SK-N-SH (cell line): ENCODE measurements around the gene HIPK3. TPM values are rescaled to one million over a fixed set of nuclear protein-coding genes. Genes with fewer than 3 reads are reported as not detected.

Experiments
- CTCF ChIA-PET: fragments of 300-600, 350-600 bp; formaldehyde crosslinking; extraction: SDS; loops from one replicate; lab custom pipeline; 2021; lab: Yijun Ruan, JAX
- POLR2A ChIA-PET: fragments of 350-600 bp; sonication (Branson Sonifier 250); formaldehyde crosslinking; extraction: SDS; loops from one replicate; lab custom pipeline; 2020; ENCODE audit warnings: antibody characterized with exemption, inconsistent platforms; lab: Yijun Ruan, JAX
- DNase-seq: peaks from one replicate; pipeline ENCODE4 v3.0.0; 2012
- H2AFZ ChIP-seq: fragments of 200-600 bp; sonication (generic); 2 replicates; pipeline ENCODE4 v1.8.1; 2016; ENCODE audit warnings: antibody characterized with exemption, mild to moderate bottlenecking, low read depth
- H3F3A ChIP-seq: fragments of 200-600 bp; sonication (generic); replicated peaks from 2 replicates; pipeline ENCODE3; 2016; ENCODE audit warnings: antibody characterized with exemption, mild to moderate bottlenecking; ENCODE audit not compliant: insufficient read depth
- H3K27ac ChIP-seq, 2 experiments: fragments of 200-500 bp in 1 of 2; fragments of 200-600 bp in 1 of 2; sonication (Bioruptor generic) in 1 of 2; sonication (generic), shearing (Covaris generic) in 1 of 2; 2 replicates each; pipeline versions ENCODE4 v1.5.1 to v1.6.1; 2014 to 2016; ENCODE audit warnings: low read depth in 2 of 2, inconsistent platforms in 1 of 2, low read length in 1 of 2, mild to moderate bottlenecking in 1 of 2, mixed read lengths in 1 of 2
- H3K27me3 ChIP-seq: fragments of 200-600 bp; sonication (generic), shearing (Covaris generic); 2 replicates; pipeline ENCODE4 v1.6.1; 2016; ENCODE audit warnings: mixed run types; ENCODE audit not compliant: insufficient read depth
- H3K36me3 ChIP-seq, 2 experiments: fragments of 200-500 bp in 1 of 2; fragments of 200-600 bp in 1 of 2; sonication (Bioruptor generic) in 1 of 2; sonication (generic) in 1 of 2; replicated peaks in 1 of 2; 2 replicates each; pipeline versions ENCODE3 to v1.5.1; 2014 to 2016; ENCODE audit warnings: low read length in 1 of 2, mild to moderate bottlenecking in 1 of 2; ENCODE audit not compliant: insufficient read depth in 2 of 2, control insufficient read depth in 1 of 2
- H3K4me1 ChIP-seq, 2 experiments: fragments of 200-500 bp in 1 of 2; fragments of 200-600 bp in 1 of 2; sonication (Bioruptor generic) in 1 of 2; sonication (generic), shearing (Covaris generic) in 1 of 2; 2 replicates each; pipeline versions ENCODE4 v1.5.1 to v1.6.1; 2014 to 2016; ENCODE audit warnings: low read depth in 1 of 2, low read length in 1 of 2, mixed run types in 1 of 2; ENCODE audit not compliant: insufficient read depth in 2 of 2, control insufficient read depth in 1 of 2
- H3K4me2 ChIP-seq: fragments of 200-600 bp; sonication (generic), shearing (Covaris generic); 2 replicates; pipeline ENCODE4 v1.6.1; 2017; ENCODE audit warnings: mixed run types
- H3K4me3 ChIP-seq, 2 experiments: fragments of 200-500 bp in 1 of 2; fragments of 200-600 bp in 1 of 2; sonication (Bioruptor generic) in 1 of 2; sonication (generic), shearing (Covaris generic) in 1 of 2; 2 replicates each; pipeline versions ENCODE4 v1.5.1 to v1.8.1; 2014 to 2016; ENCODE audit warnings: low read depth in 2 of 2, inconsistent platforms in 1 of 2, low read length in 1 of 2, mild to moderate bottlenecking in 1 of 2, mixed read lengths in 1 of 2, moderate library complexity in 1 of 2
- H3K79me2 ChIP-seq: fragments of 200-600 bp; sonication (generic); 2 replicates; pipeline ENCODE4 v1.8.1; 2017; ENCODE audit warnings: mild to moderate bottlenecking; ENCODE audit not compliant: insufficient read depth
- H3K9ac ChIP-seq: fragments of 200-600 bp; sonication (generic); 2 replicates; pipeline ENCODE4 v1.6.1; 2017; ENCODE audit warnings: mixed run types
- H3K9me2 ChIP-seq: fragments of 200-600 bp; sonication (generic); 2 replicates; pipeline ENCODE4 v1.6.1; 2017; ENCODE audit warnings: mixed run types
- H3K9me3 ChIP-seq: fragments of 200-600 bp; sonication (generic); 2 replicates; pipeline ENCODE4 v1.6.1; 2017; ENCODE audit warnings: mixed run types, mild to moderate bottlenecking, moderate library complexity
- H4K20me1 ChIP-seq: fragments of 200-600 bp; sonication (generic); 2 replicates; pipeline ENCODE4 v1.6.1; 2017; ENCODE audit warnings: mild to moderate bottlenecking, mixed run types; ENCODE audit not compliant: insufficient read depth
- CHD2 ChIP-seq: fragments of 150-350 bp; IDR thresholded peaks from 2 replicates; pipeline ENCODE4 v1.6.1; 2018; ENCODE audit warnings: low read length; ENCODE audit not compliant: partially characterized antibody
- CTCF ChIP-seq: fragments of 200-600 bp; sonication (generic); IDR thresholded peaks from 2 replicates; pipeline ENCODE4 v1.6.1; 2017; ENCODE audit warnings: antibody characterized with exemption, mild to moderate bottlenecking, moderate library complexity
- EP300 ChIP-seq, 2 experiments: IDR thresholded peaks; 2 replicates each; pipeline versions ENCODE4 v1.4.0 to v1.6.1; 2012; ENCODE audit warnings: borderline replicate concordance in 1 of 2, low read depth in 1 of 2, low read length in 1 of 2
- MAX ChIP-seq: IDR thresholded peaks from 2 replicates; pipeline ENCODE4 v1.4.0; 2012; ENCODE audit warnings: low read depth
- MEF2A ChIP-seq: IDR thresholded peaks from 2 replicates; pipeline ENCODE4 v1.4.0; 2012; ENCODE audit warnings: low read depth, borderline replicate concordance
- NFIC ChIP-seq: IDR thresholded peaks from 2 replicates; pipeline ENCODE4 v1.4.0; 2012; ENCODE audit warnings: borderline replicate concordance
- NRF1 ChIP-seq: IDR thresholded peaks from 2 replicates; pipeline ENCODE4 v1.6.1; 2012; ENCODE audit warnings: low read depth, mild to moderate bottlenecking, low read length
- SMC3 ChIP-seq: IDR thresholded peaks from 2 replicates; pipeline ENCODE4 v1.6.1; 2012; ENCODE audit warnings: low read depth, low read length, improper control_type of control experiment
- TAF1 ChIP-seq: IDR thresholded peaks from 2 replicates; pipeline ENCODE4 v1.6.1; 2012; ENCODE audit warnings: low read depth, mild to moderate bottlenecking, low read length, moderate library complexity, borderline replicate concordance
- YY1 ChIP-seq: IDR thresholded peaks from 2 replicates; pipeline ENCODE4 v1.4.0; 2012; ENCODE audit warnings: low read depth, mild to moderate bottlenecking
- WGBS: methylation state at CpG from one replicate; pipeline ENCODE4 v1.1.6; 2017; ENCODE audit warnings: low lambda C conversion rate; 5-methylcytosine and 5-hydroxymethylcytosine counted together
- polyA plus RNA-seq, 3 experiments: library from polyadenylated mRNA; depleted of rRNA; stranded (reverse); fragments of >200 nt; gene quantifications; 2 replicates each; pipeline ENCODE4 v1.2.3, GENCODE V29; 2012
- TF ChIP-seq, protein P1 (sequence below): IDR thresholded peaks from 2 replicates; pipeline ENCODE4 v1.4.0; 2012; ENCODE audit warnings: low read depth, borderline replicate concordance
- TF ChIP-seq, protein P2 (sequence below): IDR thresholded peaks from 2 replicates; pipeline ENCODE4 v1.6.1; 2012; ENCODE audit warnings: mild to moderate bottlenecking, low read depth, low read length, moderate library complexity
- TF ChIP-seq, protein P3 (sequence below): IDR thresholded peaks from 2 replicates; pipeline ENCODE4 v1.4.0; 2012; ENCODE audit warnings: low read depth, borderline replicate concordance
- TF ChIP-seq, protein P4 (sequence below): IDR thresholded peaks from 2 replicates; pipeline ENCODE4; 2012

HIPK3 gene
- polyA plus RNA-seq, 1 of the 3 experiments (the other 2 are of a cell fraction): 5.2 TPM

- H3K4me1 ChIP-seq: peaks cover 4 to 32% of the 10 kb centered on the region in 2 experiments; a peak in 3 of 4 replicates
- H3F3A ChIP-seq: peaks cover 25% of the 10 kb centered on the region
- WGBS: 98% methylated on average over 4 of the region's 4 CpGs
- ChIA-PET POLR2A (no interaction called here), CTCF (no interaction called here)
- H3K27me3 ChIP-seq: no peaks in the 10 kb centered on the region
- H3K79me2 ChIP-seq: peaks cover 100% of the 10 kb centered on the region
- no peaks in the 10 kb centered on the region for H3K9me3 ChIP-seq
- H3K36me3 ChIP-seq: peaks cover 0 to 5% of the 10 kb centered on the region in 2 experiments
- TF ChIP-seq CTCF: peak; percentile 26
- no peak for TF ChIP-seq NFIC
- H3K9ac ChIP-seq: no peak overlapping the region
- no peaks in the 10 kb centered on the region for H3K9me2 ChIP-seq
- no peak overlapping the region for H3K4me2 ChIP-seq
- no peak overlapping the region for H3K4me3 ChIP-seq
- no peak overlapping the region for H3K27ac ChIP-seq
- no peak overlapping the region for H2AFZ ChIP-seq
- no peak for DNase-seq
- peaks cover 84% of the 10 kb centered on the region for H4K20me1 ChIP-seq
Measured at GRCh38 chr11:33323421-33323820, 66.2 kb downstream of the HIPK3 start.

GRCh38 chr11:33324302-33324985 is 67.3 kb downstream of the HIPK3 start:
- no peak overlapping the region for H3K27ac ChIP-seq

More at GRCh38 chr11:33324302-33324985, 67.3 kb downstream of the HIPK3 start:
- Histone ChIP-seq H3K9me2 (no peaks in the 10 kb centered on the region), H3K4me2 (no peak overlapping the region), H3K79me2 (peaks cover 100% of the 10 kb centered on the region), H3K27me3 (no peaks in the 10 kb centered on the region), H3K9ac (no peak overlapping the region), H4K20me1 (peaks cover 76% of the 10 kb centered on the region), H3F3A (peaks cover 28% of the 10 kb centered on the region), H3K9me3 (no peaks in the 10 kb centered on the region), H2AFZ (no peak overlapping the region)
- POLR2A ChIA-PET: no interaction called here
- DNase-seq: no peak
- no peak for TF ChIP-seq SMC3
- no peak for TF ChIP-seq TAF1
- no peak for TF ChIP-seq NRF1
- no peak for TF ChIP-seq MAX
- TF ChIP-seq, protein P1, sequence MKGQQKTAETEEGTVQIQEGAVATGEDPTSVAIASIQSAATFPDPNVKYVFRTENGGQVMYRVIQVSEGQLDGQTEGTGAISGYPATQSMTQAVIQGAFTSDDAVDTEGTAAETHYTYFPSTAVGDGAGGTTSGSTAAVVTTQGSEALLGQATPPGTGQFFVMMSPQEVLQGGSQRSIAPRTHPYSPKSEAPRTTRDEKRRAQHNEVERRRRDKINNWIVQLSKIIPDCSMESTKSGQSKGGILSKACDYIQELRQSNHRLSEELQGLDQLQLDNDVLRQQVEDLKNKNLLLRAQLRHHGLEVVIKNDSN: no peak
- TF ChIP-seq, protein P2, sequence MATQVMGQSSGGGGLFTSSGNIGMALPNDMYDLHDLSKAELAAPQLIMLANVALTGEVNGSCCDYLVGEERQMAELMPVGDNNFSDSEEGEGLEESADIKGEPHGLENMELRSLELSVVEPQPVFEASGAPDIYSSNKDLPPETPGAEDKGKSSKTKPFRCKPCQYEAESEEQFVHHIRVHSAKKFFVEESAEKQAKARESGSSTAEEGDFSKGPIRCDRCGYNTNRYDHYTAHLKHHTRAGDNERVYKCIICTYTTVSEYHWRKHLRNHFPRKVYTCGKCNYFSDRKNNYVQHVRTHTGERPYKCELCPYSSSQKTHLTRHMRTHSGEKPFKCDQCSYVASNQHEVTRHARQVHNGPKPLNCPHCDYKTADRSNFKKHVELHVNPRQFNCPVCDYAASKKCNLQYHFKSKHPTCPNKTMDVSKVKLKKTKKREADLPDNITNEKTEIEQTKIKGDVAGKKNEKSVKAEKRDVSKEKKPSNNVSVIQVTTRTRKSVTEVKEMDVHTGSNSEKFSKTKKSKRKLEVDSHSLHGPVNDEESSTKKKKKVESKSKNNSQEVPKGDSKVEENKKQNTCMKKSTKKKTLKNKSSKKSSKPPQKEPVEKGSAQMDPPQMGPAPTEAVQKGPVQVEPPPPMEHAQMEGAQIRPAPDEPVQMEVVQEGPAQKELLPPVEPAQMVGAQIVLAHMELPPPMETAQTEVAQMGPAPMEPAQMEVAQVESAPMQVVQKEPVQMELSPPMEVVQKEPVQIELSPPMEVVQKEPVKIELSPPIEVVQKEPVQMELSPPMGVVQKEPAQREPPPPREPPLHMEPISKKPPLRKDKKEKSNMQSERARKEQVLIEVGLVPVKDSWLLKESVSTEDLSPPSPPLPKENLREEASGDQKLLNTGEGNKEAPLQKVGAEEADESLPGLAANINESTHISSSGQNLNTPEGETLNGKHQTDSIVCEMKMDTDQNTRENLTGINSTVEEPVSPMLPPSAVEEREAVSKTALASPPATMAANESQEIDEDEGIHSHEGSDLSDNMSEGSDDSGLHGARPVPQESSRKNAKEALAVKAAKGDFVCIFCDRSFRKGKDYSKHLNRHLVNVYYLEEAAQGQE: no peak
- TF ChIP-seq CHD2: no peak
- TF ChIP-seq, protein P3, sequence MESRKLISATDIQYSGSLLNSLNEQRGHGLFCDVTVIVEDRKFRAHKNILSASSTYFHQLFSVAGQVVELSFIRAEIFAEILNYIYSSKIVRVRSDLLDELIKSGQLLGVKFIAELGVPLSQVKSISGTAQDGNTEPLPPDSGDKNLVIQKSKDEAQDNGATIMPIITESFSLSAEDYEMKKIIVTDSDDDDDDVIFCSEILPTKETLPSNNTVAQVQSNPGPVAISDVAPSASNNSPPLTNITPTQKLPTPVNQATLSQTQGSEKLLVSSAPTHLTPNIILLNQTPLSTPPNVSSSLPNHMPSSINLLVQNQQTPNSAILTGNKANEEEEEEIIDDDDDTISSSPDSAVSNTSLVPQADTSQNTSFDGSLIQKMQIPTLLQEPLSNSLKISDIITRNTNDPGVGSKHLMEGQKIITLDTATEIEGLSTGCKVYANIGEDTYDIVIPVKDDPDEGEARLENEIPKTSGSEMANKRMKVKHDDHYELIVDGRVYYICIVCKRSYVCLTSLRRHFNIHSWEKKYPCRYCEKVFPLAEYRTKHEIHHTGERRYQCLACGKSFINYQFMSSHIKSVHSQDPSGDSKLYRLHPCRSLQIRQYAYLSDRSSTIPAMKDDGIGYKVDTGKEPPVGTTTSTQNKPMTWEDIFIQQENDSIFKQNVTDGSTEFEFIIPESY: no peak
- no peak for TF ChIP-seq MEF2A
- TF ChIP-seq, protein P4, sequence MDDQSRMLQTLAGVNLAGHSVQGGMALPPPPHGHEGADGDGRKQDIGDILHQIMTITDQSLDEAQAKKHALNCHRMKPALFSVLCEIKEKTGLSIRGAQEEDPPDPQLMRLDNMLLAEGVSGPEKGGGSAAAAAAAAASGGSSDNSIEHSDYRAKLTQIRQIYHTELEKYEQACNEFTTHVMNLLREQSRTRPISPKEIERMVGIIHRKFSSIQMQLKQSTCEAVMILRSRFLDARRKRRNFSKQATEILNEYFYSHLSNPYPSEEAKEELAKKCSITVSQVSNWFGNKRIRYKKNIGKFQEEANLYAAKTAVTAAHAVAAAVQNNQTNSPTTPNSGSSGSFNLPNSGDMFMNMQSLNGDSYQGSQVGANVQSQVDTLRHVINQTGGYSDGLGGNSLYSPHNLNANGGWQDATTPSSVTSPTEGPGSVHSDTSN: no peak
- TF ChIP-seq YY1: no peak
- no peak for TF ChIP-seq EP300 (IDR thresholded peaks at IDR 0.05; ENCODE audit: borderline replicate concordance in 1 of 2, low read depth in 1 of 2, low read length in 1 of 2)
- TF ChIP-seq, all 33 proteins: peak for 0
- 97% methylated on average over 4 of the region's 4 CpGs for WGBS
- Histone ChIP-seq H3K4me3 (no peak overlapping the region), H3K36me3 (peaks cover 0 to 12% of the 10 kb centered on the region in 2 experiments), H3K4me1 (peaks cover 4 to 38% of the 10 kb centered on the region in 2 experiments; a peak in 3 of 4 replicates)
- CTCF ChIA-PET: no interaction called here
